ENCODE results near the gene S100A13.
"Not testable (repeated sequence)": the region's sequence is repeated elsewhere in the genome, so short reads cannot be mapped to it uniquely, and the experiment has no call there.

Gene S100A13

DNA sequence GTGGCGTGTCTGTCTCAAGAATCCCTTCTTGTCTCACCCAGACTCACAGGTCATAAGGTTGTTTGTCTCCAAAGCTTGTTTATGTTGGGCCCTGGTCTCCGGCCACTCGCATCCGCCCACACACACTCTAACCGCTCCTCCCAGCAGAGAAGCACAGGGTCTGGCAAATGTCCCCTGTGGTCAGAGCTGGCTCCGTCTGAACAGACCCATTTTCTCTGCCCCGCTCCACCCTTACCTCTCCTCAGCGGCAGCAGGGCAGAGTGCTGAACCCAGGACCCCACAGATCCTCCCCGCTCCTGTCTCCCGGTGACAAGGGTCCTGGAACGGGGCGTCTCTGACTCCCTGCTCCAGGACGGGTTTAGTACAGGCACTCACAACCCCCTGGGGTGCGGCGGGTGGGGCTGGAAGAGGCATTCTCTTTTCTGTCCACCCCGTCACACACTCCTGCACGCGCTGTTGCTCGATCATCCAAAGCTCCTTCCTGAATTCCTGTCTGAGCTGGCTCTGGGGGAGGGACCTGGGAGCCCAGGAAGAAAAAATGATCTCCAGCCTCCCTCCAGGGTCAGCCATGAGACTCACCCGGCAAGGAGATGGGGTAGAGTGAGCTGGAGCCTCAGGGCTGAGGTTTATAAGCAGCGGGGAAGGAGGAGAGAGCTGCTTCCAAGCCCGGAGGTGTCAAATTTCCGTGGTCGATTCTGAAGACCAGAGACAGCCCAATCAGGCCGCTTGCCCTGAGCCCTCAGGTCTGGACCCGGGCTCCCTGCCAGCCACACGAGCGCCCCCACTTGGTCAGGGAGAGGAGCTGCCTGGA is at the start of gene S100A13:
TSS of gene S100A13 (minus strand) at position 602 of the 811 bp plus-strand sequence. CDS start 1,033 bp downstream, outside the sequence.
- no peak for DNase-seq (ENCODE audit: low read depth in 2 of 3, low spot score in 1 of 3)

- DNase-seq (ENCODE audit: low read depth in 2 of 3, low spot score in 1 of 3) = no peak
These were observed 46.2 kb upstream of the S100A13 start for GRCh38 chr1:153673511-153673910.

GRCh38 chr1:153671628-153672353 is 44.5 kb upstream of the S100A13 start:
- DNase-seq (ENCODE audit: low read depth in 2 of 3, low spot score in 1 of 3) = peak in 2 of 3 donors; percentile 49 to 55

DNA sequence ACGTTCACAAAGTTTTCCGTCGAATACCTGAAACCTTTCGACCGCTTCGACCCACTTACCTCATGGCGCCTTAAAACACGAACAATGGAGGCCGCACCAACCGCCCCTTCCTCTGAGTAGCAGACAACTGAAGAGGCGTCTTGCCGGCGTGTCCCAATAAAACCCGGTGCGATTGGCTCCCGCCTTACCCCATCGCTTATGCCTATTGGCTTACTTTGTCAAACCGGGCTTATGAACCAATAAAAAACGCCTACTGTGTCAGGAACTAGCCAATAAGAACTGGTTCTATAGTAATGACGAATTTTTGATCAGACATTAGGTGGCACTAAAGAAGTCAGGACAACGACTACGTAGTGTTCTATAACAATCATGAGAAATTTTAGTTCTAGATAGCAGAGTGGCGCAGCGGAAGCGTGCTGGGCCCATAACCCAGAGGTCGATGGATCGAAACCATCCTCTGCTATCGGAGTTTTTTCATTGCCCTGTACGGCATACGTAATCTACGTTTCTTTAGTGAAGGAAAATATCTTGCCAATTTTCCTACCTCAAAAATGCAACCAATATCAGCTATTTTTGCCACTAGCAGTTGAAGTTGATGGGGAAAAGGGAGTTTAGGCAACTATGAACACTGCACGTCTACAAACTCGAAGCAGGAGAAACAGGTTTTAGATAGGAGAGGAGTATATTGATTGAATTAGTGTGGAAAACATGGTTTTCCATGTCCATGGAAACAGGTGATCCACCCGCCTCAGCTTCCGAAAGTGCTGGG is 43.7 kb upstream of the S100A13 start, which contains the start of gene ILF2:
TSS of gene ILF2 (minus strand) at position 135 of the 769 bp plus-strand sequence. CDS start at position 64, 71 bp downstream.
- DNase-seq (ENCODE audit: low read depth in 2 of 3, low spot score in 1 of 3) = peak; percentile 93 to 98 (median 98)

DNA sequence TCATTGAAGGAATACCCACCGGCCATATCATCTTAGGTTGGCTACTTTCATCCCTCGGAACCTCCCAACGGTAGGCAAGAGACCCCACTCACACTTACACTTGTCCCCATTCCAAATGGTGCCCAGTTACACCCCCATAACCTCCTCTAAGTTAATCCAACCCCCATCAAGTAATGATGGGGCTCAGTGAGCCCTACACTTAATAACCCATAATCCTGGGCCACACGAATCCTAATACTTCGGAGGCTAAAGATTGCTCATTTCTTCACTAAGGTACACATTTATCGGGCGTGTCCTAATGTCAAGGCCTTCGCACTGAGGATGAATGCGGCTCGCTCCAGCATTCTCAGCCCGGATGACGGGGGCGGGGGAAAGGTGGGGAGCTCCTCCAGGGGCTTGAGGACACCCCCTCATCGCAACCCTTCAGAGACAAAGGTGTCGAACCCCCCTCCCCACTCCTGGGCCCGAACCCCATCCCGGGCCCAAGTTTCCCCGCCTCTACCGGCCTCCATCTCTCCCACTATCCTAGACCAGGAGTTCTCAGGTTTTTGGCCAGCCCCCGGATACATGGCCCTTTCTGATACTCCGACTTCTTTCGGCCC is 43.1 kb upstream of the S100A13 start:
- DNase-seq (ENCODE audit: low read depth in 2 of 3, low spot score in 1 of 3) = no peak

GRCh38 chr1:153669606-153670005 is 42.3 kb upstream of the S100A13 start:
- no peak for DNase-seq (ENCODE audit: low read depth in 2 of 3, low spot score in 1 of 3)

DNA sequence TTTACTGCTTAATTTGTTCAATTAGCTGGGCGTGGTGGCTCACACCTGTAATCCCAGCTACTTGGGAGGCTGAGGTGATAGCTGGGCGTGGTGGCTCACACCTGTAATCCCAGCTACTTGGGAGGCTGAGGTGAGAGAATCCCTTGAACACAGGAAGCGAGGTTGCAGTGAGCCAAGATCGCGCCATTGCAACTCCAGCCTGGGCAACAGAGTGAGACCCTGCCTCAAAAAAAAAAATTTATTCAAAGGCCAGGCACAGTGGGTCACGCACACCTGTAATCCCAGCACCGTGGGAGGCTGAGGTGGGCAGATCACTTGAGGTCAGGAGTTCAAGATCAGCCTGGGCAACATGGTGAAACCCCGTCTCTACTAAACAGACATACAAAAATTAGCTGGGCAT is 41.4 kb upstream of the S100A13 start:
- DNase-seq (ENCODE audit: low read depth in 2 of 3, low spot score in 1 of 3) = not testable (repeated sequence)

- DNase-seq (ENCODE audit: low read depth in 2 of 3, low spot score in 1 of 3) = no peak
These were observed 40.1 kb upstream of the S100A13 start for GRCh38 chr1:153667439-153667838.

DNA sequence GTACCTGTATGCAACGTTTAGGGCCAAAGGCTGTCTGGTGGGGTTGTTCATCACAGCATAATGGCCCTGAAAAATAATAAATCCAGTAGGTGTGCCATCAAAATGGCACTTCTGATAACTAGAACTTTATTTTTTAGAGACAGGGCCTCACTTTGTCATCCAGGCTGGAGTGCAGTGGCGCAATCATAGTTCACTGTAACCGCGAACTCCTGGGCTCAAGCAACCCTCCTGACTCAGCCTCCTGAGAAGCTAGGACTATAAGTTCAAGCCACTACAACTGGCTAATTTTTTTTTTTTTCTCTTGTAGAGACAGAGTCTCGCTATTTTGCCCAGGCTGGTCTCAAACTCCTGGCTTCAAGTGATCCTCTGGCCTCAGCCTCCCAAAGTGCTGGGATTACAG is 35.9 kb upstream of the S100A13 start:
- no peak for DNase-seq (ENCODE audit: low read depth in 2 of 3, low spot score in 1 of 3)

DNA sequence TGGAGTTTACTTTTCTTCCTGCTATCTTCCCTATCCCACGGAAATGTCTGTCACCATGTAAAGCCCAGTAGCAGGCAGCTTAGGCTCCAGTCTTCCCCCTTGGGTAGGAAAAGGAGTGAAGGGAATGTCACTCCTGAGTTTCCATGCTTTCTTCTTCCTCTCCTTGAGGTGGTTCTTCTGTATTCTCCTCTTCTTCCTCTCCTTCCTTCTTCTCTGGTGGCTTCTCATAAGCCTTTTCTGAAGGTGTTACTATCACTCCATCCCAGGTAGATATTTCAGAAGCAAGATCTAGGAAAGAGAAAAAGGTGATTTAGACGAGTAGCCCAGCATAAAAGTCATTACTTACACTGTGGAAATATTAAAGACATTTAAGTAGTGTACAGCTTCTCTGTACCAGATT is 35.0 kb upstream of the S100A13 start:
- DNase-seq (ENCODE audit: low read depth in 2 of 3, low spot score in 1 of 3) = no peak

DNA sequence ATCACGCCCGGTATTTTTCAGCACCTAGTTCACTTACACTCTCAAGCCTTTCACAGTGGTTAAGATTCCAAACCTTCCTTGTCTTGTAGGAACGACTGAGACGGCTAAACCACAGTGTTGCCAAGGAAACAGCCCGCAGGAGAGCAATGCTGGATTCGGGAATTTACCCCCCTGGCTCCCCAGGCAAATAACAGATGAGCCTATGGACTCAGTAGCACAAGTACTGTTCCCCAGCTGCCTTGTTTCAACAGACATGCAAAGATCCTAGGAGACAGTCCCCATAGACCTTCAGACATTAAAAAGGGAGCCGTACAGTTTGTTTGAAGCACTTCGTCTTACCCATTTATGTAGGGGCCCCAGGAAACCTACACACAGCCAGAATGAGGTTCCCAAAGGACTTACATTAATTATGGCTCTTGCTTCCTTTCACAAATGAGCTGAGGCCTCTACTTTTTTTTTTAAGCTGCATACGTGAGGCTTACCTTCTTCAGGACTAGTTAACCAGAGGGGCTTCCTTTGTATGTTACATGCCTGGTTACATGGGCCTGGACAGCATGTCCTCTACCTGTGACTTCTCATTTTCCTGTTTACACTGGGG is 33.9 kb upstream of the S100A13 start:
- DNase-seq (ENCODE audit: low read depth in 2 of 3, low spot score in 1 of 3) = no peak

GRCh38 chr1:153659656-153660055 is 32.4 kb upstream of the S100A13 start:
- no peak for DNase-seq (ENCODE audit: low read depth in 2 of 3, low spot score in 1 of 3)

DNA sequence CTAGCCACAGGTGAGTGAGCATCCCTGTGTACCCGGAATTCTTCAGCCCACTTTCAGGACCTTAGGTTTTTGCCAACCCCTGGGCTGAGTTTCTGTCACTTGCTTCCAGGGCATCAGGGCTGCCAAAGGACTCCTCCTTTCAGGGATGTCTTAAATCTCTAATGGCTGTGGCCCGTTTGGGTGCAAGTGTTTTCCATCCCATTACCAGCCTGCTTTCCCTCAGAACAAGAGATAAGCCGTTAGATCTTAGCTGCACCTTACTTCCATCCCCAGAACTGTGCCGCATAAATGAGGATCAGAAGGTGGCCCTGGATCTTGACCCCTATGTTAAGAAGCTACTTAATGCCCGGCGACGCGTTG is 31.9 kb upstream of the S100A13 start:
- no peak for DNase-seq (ENCODE audit: low read depth in 2 of 3, low spot score in 1 of 3)

GRCh38 chr1:153658400-153659174 is 31.3 kb upstream of the S100A13 start, which contains the start of gene SNAPIN:
Gene SNAPIN (plus strand): TSS chr1:153658703. CDS start chr1:153658744, 41 bp downstream.
- peak; percentile 84 to 90 (median 87) for DNase-seq (ENCODE audit: low read depth in 2 of 3, low spot score in 1 of 3)

DNA sequence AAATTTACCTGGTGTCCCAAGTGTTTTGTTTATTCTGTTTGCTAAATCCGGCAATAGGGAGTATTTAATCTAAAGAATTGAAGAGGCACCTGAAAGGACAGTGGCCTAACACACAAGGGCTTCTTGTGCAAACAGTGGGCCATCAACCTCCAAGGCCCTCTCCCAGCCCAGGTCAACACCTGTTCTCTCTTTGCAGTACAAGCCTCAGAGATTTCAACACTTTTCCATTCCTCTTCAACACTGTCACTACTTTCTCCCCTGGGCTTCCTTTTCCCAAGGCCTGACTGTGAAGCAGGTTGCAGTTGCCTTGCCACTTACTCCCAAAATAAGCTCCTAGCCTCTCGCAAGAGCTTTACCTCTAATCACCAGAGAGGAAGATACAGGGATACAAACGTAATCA is 28.0 kb upstream of the S100A13 start:
- DNase-seq (ENCODE audit: low read depth in 2 of 3, low spot score in 1 of 3) = no peak

DNA sequence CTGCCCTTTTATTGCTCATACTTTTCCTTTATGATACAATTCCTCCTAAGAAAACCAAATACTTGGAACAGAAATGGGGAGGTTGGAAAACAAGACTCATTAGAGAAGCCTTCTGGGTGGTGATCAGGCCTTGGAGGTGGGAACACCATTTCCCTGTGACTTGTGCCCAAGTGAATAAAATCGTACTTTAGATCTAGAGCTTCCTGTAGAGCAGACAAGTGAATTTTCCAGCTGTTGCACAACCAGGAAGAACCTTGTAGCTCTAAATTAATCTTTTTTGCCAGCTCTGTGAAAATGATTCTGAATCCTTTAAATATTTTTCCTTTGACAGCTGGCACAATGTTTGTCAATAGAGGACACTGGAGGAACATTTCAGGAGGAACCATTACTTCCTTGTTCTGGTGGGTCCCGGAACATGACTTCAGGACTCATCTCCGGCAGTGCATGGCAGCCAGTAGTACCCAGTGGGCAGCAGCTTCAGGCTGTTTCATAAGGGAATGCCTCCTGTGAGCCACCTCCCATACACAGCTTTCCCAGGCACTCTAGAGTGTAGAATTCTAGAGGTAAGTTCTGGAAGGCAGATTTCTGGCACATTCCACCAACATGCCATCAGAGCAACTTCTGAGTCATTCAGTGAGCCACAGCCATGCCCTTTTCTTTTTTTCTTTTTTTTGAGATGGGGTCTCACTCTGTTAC is 25.6 kb upstream of the S100A13 start:
- no peak for DNase-seq (ENCODE audit: low read depth in 2 of 3, low spot score in 1 of 3)

- DNase-seq (ENCODE audit: low read depth in 2 of 3, low spot score in 1 of 3) = no peak
These were observed 24.5 kb upstream of the S100A13 start for GRCh38 chr1:153651771-153652170.

DNA sequence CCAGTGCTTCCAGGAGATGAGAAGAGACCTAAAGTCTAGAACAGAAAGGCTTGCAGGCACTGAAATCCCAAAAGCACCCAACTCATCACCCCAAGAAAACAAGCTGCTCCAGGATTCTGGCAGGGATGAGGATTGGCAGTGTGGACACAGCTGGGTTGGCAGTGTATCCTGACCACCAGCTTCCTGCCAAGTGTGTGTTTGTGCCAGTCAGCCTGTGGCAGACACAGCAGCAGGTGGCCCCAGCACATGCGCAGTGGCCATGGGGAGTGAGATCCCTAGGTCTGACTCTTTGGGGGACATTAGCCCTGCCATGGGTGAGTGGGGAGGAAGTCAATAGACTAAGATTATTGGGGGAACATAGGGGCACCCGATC is 22.5 kb upstream of the S100A13 start:
- DNase-seq (ENCODE audit: low read depth in 2 of 3, low spot score in 1 of 3) = no peak

DNA sequence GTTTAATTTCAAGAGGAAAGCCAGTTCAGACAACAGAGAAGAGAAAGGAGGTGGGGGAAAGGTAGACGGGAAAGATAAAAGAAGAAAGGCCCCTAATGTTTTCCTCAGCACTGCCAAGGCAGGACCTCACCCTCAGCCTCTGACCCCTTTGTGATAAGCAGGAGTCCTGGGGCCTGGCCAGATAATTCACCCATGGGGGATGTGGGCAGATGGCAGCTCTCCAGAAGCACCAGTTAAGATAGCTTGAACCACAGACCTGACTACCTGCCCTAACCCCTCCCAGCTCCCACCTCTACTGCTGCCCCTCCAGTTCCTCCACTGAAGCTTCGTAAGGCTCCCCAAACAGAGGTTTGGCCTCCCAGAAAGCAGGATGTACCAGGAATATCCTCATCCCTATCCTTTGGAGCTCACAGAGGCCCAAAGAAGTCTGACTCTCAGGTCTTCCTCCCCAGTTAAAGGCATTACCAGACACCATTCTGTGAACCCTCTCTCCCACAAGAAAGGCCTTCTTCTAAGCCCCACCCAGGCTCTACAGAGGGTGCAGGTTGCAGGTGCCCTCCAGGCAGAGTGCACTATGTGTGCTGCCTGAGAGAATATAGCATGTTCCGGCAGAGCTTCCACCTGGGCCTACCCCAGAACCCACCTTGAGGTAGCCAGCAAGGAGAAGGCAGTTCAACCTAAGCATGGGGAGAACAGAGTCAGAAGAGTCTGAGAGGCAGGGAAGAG is 22.0 kb upstream of the S100A13 start:
- no peak for DNase-seq (ENCODE audit: low read depth in 2 of 3, low spot score in 1 of 3)
